NCI-H748 treated with DMSO at 0.1 percent for 48 hours (cell line): ENCODE data around the gene GPC5.

Experiments used
- DNase-seq: peaks from one replicate; lab custom pipeline; 2025; lab: John Stamatoyannopoulos, UW

The GPC5 gene

GRCh38 chr13:91592056-91593014 is 193.9 kb downstream of the GPC5 start:
- no peak for DNase-seq

- DNase-seq = no peak
These were observed 195.0 kb downstream of the GPC5 start for GRCh38 chr13:91593456-91593855.

- no peak for DNase-seq
These were observed 195.6 kb downstream of the GPC5 start for GRCh38 chr13:91594061-91594460.

GRCh38 chr13:91595677-91596076 is 197.3 kb downstream of the GPC5 start:
- DNase-seq = no peak

- DNase-seq = no peak
These were observed 198.4 kb downstream of the GPC5 start for GRCh38 chr13:91596842-91597241.

- no peak for DNase-seq
These were observed 200.2 kb downstream of the GPC5 start for GRCh38 chr13:91598655-91599054.

GRCh38 chr13:91601273-91601672 is 202.9 kb downstream of the GPC5 start:
- DNase-seq = no peak

- no peak for DNase-seq
These were observed 203.4 kb downstream of the GPC5 start for GRCh38 chr13:91601807-91602206.

- DNase-seq = no peak
These were observed 210.9 kb downstream of the GPC5 start for GRCh38 chr13:91609353-91609752.

GRCh38 chr13:91618315-91618714 is 219.9 kb downstream of the GPC5 start:
- DNase-seq = no peak

- no peak for DNase-seq
These were observed 222.3 kb downstream of the GPC5 start for GRCh38 chr13:91620670-91621141.

- no peak for DNase-seq
These were observed 222.7 kb downstream of the GPC5 start for GRCh38 chr13:91621161-91621560.

GRCh38 chr13:91621963-91622362 is 223.5 kb downstream of the GPC5 start:
- no peak for DNase-seq

GRCh38 chr13:91622778-91623550 is 224.5 kb downstream of the GPC5 start:
- no peak for DNase-seq

- DNase-seq = no peak
These were observed 229.7 kb downstream of the GPC5 start for GRCh38 chr13:91627952-91628739.

GRCh38 chr13:91630946-91631345 is 232.5 kb downstream of the GPC5 start:
- no peak for DNase-seq

- DNase-seq = no peak
These were observed 233.7 kb downstream of the GPC5 start for GRCh38 chr13:91632086-91632485.

GRCh38 chr13:91639330-91639729 is 240.9 kb downstream of the GPC5 start:
- no peak for DNase-seq

GRCh38 chr13:91643394-91643793 is 245.0 kb downstream of the GPC5 start:
- DNase-seq = no peak

GRCh38 chr13:91644806-91645205 is 246.4 kb downstream of the GPC5 start:
- no peak for DNase-seq

- DNase-seq = no peak
These were observed 249.1 kb downstream of the GPC5 start for GRCh38 chr13:91647361-91647990.

GRCh38 chr13:91648012-91648411 is 249.6 kb downstream of the GPC5 start:
- DNase-seq = no peak
